Measurements from ENCODE around the gene CD99L2. TPM values are rescaled to one million over a fixed set of nuclear protein-coding genes. Genes with fewer than 3 reads are reported as not detected.

CD99L2 gene
- total RNA-seq, 1 donor from 2014 or later, result 83.3 TPM

DNA sequence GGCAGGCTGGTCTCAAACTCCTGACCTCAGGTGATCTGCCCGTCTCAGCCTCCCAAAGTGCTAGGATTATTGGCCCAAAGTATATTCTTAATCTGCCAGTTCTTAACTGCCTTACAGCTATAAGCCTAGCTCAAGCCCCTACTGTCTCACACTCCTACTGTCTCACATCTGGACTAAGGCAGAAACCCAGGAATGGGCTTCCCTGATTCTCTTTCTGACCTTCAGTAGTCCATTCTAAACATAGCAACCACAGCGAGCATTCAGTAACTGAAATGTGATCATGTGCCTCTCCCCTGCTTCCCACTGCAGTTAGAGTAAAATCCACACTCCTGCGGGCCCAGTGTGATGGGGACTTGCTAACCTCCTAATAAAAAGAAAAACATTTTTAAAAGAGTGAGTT, 146.3 kb downstream of the CD99L2 start:
- ATAC-seq, result peak; percentile 63
- intact Hi-C loops (cut with micrococcal nuclease), result no loop called here
- DNase-seq, result no peak

DNA sequence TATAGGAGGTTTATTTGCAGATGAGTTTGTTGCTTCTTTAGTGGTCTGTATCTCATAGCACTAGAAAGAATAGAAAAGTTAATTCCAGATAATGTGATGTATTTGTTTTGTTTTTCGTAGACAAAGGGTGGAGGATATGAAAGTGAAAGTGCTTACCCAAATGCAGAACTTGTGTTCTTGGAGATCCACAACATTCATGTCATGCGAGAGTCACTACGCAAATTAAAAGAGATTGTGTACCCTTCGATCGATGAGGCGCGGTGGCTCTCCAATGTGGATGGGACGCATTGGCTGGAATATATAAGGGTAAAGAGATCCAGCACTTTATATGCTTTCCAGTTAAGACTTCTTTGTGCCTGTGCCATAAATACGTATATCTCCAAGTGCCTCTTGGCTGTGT, 162.0 kb downstream of the CD99L2 start:
- no peak for ATAC-seq
- intact Hi-C loops (cut with micrococcal nuclease), result no loop called here
- DNase-seq, result no peak

DNA sequence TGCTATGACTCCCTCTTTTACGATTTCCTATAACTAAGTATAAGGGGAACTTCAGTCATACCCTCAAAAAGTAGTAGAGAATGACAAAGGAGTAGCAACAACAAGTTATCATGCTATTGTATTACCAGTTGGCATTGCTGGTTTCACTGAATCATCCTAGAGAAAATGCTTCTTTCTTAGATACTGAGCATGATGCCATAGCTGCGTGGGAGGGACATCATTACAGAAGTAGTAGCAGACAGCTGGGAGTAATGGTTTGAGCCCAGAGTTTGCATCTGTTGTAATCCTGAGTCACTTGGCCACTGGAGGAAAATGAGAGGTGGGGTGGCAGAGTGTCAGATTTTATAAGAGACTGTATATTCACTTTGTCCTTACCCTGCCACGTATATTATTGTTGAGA, 166.7 kb downstream of the CD99L2 start:
- no peak for DNase-seq
- intact Hi-C loops (cut with micrococcal nuclease), result no loop called here
- no peak for ATAC-seq

- intact Hi-C loops (cut with micrococcal nuclease), result no loop called here
- ATAC-seq (no peak), DNase-seq (no peak)
Measured at GRCh38 chrX:150730719-150731118, 167.7 kb downstream of the CD99L2 start.

- intact Hi-C loops (cut with micrococcal nuclease), result no loop called here
- DNase-seq (no peak), ATAC-seq (no peak)
Measured at GRCh38 chrX:150729956-150730355, 168.5 kb downstream of the CD99L2 start.

- DNase-seq (no peak), ATAC-seq (no peak)
- intact Hi-C loops (cut with micrococcal nuclease), result no loop called here
Measured at GRCh38 chrX:150719621-150720020, 178.8 kb downstream of the CD99L2 start.

Other genes with a start within 250 kb of the CD99L2 start
- gene MTMR1, start 205.3 kb downstream of the CD99L2 start, total RNA-seq, result 20.7 TPM
- gene HMGB3, start 84.7 kb upstream of the CD99L2 start, total RNA-seq, result 7.2 TPM

All from left ventricle myocardium superior (tissue), 1 donor.